Lung microvascular endothelial cell (primary cell): Measurements from ENCODE around the gene EPS8L3. TPM values are rescaled to one million over a fixed set of nuclear protein-coding genes. Genes with fewer than 3 reads are reported as not detected.
"Not testable (repeated sequence)": the region's sequence is repeated elsewhere in the genome, so short reads cannot be mapped to it uniquely, and the experiment has no call there.

ENCODE experiments used
- DNase-seq, 2 donors: peaks; one replicate each; pipeline versions ENCODE4 v3.0.0 to v3.0.0-alpha.2; 2010; ENCODE audit warnings: low read depth in 2 of 2
- total RNA-seq: library from RNA; depleted of rRNA; stranded (reverse); fragments of >200 nt; gene quantifications from 2 replicates; pipeline ENCODE4 v1.2.1, GENCODE V29; 2014

Gene EPS8L3
- total RNA-seq, 1 donor from 2014 or later: not detected

DNA sequence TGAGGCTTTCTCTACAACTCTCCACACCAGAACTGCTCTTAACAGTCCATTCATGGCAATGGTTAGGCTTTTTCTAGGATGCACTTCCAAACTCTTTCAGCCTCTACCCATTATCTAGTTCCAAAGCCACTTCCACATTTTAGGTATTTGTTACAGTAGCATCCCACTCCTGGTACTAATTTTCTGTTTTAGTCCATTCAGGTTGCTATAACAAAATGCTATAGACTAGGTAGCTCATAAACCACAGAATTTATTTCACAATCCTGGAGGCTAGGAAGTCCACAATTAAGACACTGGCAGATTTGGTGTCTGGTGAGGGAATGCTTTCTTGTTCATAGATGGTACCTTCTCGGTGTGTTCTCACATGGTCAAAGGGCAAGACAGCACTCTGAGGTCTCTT, 17.3 kb upstream of the EPS8L3 start:
- DNase-seq: no peak

DNA sequence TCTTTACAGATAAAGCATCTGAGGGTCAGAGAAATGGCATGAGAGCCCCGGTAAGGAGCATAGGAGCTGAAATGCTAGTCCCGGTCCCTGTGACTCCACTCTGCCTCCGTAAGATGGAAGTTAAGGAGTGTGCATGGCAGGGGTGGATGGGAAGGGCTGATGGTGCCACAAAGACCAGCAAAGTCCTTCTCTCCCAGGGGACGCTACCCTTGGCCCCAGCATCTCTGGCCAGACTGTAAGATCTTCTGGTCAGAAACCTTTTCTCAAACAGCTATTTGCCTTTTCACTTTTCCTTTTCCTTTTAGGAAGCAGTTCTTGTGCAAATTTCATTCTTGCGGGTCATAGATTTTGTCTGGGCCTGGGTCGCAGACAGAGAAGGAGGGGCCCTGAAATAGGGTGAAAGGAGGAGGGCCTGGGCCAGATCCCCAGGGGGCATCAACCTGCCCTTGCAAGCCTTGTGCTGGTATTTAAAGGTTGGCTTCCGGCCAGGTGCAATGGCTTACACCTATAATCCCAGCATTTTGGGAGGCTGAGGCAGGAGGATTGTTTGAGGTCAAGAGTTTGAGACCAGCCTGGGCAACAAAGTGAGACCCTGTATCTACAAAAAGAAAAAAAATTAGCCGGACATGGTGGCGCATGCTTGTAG, 14.4 kb upstream of the EPS8L3 start:
- no peak for DNase-seq

GRCh38 chr1:109777436-109777835, 13.7 kb upstream of the EPS8L3 start:
- DNase-seq: no peak

GRCh38 chr1:109776911-109777310, 13.2 kb upstream of the EPS8L3 start:
- peak; percentile 80 to 88 for DNase-seq

GRCh38 chr1:109776206-109776835, 12.6 kb upstream of the EPS8L3 start:
- no peak for DNase-seq

DNA sequence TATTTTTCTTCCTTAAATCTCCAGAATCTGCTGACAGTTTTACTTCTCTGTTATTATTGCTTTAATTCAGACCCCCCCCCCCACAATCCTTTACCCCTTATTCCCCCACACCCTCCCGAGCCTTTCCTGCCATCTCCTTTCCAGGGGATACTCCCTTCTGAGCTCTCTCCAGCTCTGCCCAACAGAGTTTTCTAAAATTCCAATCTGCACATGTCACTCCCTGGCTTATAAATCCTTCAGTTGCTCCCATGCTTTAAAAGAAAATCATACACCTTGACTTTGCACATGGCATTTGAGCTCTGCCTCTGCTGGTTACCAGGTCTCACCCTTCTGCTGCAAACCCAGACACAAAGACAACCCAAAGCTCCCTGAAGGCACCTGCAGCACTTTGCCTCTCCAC, 11.7 kb upstream of the EPS8L3 start:
- DNase-seq: no peak

GRCh38 chr1:109773900-109774485, 10.3 kb upstream of the EPS8L3 start:
- DNase-seq: no peak

- peak; percentile 88 to 92 for DNase-seq
Measured at GRCh38 chr1:109773203-109773899, 9.6 kb upstream of the EPS8L3 start.

- DNase-seq: no peak
Measured at GRCh38 chr1:109772658-109773202, 9.0 kb upstream of the EPS8L3 start.

GRCh38 chr1:109771712-109772657, 8.3 kb upstream of the EPS8L3 start:
- DNase-seq: no peak

- DNase-seq: no peak
Measured at GRCh38 chr1:109770331-109771095, 6.8 kb upstream of the EPS8L3 start.

DNA sequence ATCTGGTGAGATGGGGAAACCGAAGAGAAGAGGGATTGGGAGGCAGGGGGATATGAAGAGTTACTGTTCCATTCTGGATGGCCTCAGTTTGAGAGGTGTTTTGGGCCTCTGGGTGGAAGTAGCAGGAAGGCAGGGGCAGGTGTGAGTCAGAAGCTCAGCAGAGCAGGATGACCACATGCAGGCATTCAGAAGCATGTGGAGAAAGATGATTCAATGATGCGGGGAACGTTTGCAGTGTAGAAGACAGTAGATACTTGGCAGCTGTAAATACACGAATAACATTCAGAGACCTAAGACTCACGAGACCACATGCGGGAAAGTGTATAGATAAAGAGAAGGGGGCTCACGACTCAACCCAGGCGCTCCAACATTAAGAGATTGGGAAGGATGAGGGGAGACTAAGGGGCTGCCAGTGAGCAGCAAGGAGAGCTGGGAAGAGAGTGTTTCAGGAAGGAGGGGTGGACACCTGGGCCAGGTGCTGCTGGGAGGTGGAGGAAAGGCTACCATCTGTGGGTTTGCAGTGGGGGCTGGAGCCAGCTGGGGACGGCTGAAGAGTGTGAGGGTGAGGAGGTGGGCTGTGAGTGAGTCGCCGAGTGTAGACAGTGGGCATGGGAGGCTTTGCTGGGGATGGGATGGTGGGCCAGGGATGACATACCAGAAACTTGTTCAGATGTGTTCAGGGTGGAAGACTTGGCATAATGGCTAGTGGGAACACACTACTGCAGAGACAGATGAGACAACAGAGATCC, 5.8 kb upstream of the EPS8L3 start:
- DNase-seq: peak in 1 of 2 donors; percentile 70

GRCh38 chr1:109768820-109769219, 5.1 kb upstream of the EPS8L3 start:
- DNase-seq: no peak

DNA sequence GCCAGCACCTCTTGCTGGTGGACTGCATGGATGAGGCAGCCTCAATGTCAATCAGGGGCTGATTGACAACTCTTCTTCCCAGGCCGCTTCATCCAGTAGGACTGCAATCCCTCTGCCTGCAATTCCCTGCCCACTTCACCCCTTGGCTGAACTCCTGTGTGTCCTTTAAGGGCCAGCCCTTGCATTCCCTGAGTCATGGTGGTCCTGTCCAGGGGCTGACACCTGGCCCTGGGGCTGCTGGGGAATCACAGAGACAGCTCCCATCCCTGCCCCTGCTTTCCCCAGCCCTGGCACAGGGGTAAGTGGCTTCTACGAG, 4.6 kb upstream of the EPS8L3 start:
- DNase-seq: no peak

DNA sequence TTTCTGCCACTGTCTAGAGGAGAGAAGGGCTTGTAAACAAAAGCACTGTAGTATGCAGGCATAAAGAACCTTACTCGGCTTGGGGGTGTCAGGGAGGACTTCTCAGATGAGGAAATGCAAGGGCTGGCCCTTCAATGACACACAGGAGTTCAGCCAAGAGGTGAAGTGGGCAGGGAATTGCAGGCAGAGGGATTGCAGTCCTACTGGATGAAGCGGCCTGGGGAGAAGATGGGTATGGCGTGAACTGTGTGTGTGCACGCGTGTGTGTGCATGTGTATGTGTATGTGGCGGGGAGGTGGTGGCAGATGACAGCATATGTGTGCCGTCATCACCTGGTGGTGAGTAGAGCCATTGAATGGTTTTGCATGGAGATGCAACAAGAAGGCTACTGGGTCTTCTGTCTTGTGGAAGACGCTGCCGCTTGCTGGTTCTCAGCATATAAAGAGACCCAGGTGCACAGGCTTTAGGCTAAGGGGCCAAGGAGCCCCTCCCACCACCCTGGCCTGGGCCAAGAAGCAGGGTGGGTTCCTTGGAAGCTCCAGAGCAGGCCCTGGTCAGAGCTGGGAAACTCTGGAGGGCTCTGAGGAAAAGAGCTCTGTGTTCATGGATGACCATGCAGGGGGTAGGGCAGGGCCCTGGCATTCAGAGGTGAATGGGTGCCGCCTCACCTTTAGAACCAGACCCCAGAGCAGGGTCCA, 4.1 kb upstream of the EPS8L3 start:
- no peak for DNase-seq

DNA sequence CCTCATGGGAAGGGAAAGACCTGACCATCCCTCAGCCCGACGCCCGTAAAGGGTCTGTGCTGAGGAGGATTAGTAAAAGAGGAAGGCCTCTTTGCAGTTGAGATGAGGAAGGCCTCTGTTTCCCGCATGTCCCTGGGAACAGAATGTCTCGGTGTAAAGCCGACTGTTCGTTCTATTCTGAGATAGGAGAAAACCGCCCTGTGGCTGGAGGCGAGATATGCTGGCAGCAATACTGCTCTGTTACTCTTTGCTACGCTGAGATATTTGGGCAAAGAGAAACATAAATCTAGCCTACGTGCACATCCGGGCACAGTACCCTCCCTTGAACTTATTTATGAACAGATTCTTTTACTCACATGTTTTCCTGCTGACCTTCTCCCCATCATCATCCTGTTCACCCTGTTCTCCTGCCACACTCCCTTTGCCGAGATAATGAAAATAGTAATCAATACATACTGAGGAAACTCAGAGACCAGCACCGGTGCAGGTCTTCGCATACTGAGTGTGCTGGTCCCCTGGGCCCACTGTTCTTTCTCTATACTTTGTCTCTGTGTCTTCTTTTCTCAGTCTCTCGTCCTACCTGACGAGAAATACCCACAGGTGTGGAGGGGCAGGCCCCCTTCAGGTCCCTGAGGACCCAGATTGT, 3.4 kb upstream of the EPS8L3 start:
- DNase-seq: not testable (repeated sequence)

DNA sequence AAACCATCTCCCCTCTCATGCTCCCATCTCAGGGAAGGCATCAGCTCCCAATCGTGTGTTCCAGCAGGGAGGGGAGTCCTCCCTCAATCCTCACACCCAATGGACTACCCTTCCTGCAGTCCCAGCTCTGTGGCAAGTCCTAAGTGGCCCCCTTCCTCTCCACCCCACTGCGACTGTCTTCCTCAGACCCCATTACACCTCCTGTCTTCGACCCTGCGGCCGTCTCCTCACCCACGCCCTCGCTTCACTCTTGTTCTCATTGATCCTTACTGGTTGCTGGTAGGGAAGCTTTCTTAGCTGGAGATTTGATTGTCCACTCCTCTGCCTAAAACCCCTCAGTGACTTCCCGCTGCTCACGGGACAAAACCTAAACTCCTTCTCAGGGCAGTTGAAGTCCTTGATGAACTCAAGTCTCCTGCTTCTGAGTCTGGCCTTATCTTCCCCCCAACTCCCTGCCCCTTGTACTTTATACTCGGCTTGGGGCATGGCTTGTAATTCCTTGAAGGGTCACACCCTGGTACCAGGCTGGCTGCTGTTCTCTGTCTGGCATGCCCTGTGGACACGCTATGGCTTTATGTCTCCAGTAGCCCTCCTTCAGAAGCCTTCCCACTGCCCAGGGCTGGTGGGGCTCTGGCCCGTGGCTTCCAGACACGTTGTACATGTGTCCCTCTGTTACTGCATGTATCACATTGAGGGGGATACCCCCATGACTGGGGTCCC, 2.3 kb upstream of the EPS8L3 start:
- DNase-seq: no peak

- no peak for DNase-seq
Measured at GRCh38 chr1:109765483-109765815, 1.7 kb upstream of the EPS8L3 start.
